ENCODE results near the gene HPSE2.

Gene HPSE2

GRCh38 chr10:99235658-99236626 lies at the start of gene HPSE2:
Gene HPSE2, minus strand, starts transcription at chr10:99235852.
- no peak for ATAC-seq
- TF ChIP-seq SNAI2 (CRISPR knock-in tag; IDR thresholded peaks at IDR 0.05) (no peak), TCF4 (CRISPR knock-in tag; IDR thresholded peaks at IDR 0.05; ENCODE audit: borderline replicate concordance) (no peak), RARB (CRISPR knock-in tag; IDR thresholded peaks at IDR 0.05) (no peak), ESRRG (CRISPR knock-in tag; IDR thresholded peaks at IDR 0.05) (no peak)

- TF ChIP-seq ZFP30 (CRISPR knock-in tag; IDR thresholded peaks at IDR 0.05) (no peak), ZNF565 (CRISPR knock-in tag; conservative IDR thresholded peaks at IDR 0.05; ENCODE audit: low read depth) (no peak), OSR1 (CRISPR knock-in tag; IDR thresholded peaks at IDR 0.05) (no peak), ISL1 (CRISPR knock-in tag; IDR thresholded peaks at IDR 0.05) (no peak), RARB (CRISPR knock-in tag; IDR thresholded peaks at IDR 0.05) (no peak), TCF4 (CRISPR knock-in tag; IDR thresholded peaks at IDR 0.05; ENCODE audit: borderline replicate concordance) (no peak), BACH2 (CRISPR knock-in tag; IDR thresholded peaks at IDR 0.05; ENCODE audit: borderline replicate concordance) (no peak), TSHZ2 (CRISPR knock-in tag; IDR thresholded peaks at IDR 0.05) (no peak), CSDC2 (CRISPR knock-in tag; IDR thresholded peaks at IDR 0.05) (no peak), POU6F1 (CRISPR knock-in tag; IDR thresholded peaks at IDR 0.05; ENCODE audit: borderline replicate concordance, low read depth) (no peak), ARNTL (CRISPR knock-in tag; IDR thresholded peaks at IDR 0.05; ENCODE audit: borderline replicate concordance, low read depth) (no peak), ZC3H10 (CRISPR knock-in tag; IDR thresholded peaks at IDR 0.05) (no peak), ZNF70 (CRISPR knock-in tag; IDR thresholded peaks at IDR 0.05) (no peak), PATZ1 (CRISPR knock-in tag; IDR thresholded peaks at IDR 0.05; ENCODE audit: borderline replicate concordance) (no peak), TOX (CRISPR knock-in tag; IDR thresholded peaks at IDR 0.05; ENCODE audit: borderline replicate concordance) (no peak), GLIS3 (CRISPR knock-in tag; IDR thresholded peaks at IDR 0.05) (no peak), ESRRG (CRISPR knock-in tag; IDR thresholded peaks at IDR 0.05) (no peak), PPARA (CRISPR knock-in tag; IDR thresholded peaks at IDR 0.05; ENCODE audit: borderline replicate concordance) (no peak)
- TF ChIP-seq, protein P1, sequence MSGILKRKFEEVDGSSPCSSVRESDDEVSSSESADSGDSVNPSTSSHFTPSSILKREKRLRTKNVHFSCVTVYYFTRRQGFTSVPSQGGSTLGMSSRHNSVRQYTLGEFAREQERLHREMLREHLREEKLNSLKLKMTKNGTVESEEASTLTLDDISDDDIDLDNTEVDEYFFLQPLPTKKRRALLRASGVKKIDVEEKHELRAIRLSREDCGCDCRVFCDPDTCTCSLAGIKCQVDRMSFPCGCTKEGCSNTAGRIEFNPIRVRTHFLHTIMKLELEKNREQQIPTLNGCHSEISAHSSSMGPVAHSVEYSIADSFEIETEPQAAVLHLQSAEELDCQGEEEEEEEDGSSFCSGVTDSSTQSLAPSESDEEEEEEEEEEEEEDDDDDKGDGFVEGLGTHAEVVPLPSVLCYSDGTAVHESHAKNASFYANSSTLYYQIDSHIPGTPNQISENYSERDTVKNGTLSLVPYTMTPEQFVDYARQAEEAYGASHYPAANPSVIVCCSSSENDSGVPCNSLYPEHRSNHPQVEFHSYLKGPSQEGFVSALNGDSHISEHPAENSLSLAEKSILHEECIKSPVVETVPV (CRISPR knock-in tag; IDR thresholded peaks at IDR 0.05), result no peak
- ATAC-seq, result no peak
Observed at GRCh38 chr10:99280472-99280871, 44.8 kb upstream of the HPSE2 start.

DNA sequence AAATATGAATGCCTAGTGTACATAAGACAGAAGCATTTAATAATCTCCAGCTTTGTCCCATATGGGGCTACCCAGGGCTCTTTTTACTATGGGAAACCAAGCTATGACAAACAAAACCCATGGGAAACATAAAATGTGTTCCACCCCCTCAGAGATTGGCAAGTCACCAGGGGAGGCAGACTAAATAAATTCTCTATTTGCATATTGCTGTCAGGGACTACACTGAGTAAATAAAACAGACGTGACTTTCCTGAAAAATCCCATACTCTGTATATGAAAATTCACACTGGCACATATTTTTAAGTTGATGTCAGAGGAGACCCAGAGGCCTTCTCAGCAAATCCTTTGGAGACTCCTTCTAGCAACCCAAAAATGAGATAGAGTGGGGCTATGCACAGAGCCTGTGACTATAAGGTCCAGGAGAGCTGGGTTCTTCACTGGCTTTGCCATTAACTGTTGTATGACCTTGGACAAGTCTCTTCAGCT lies 44.0 kb upstream of the HPSE2 start:
- TF ChIP-seq ISL1 (CRISPR knock-in tag; IDR thresholded peaks at IDR 0.05) (no peak), TCF4 (CRISPR knock-in tag; IDR thresholded peaks at IDR 0.05; ENCODE audit: borderline replicate concordance) (no peak), RARB (CRISPR knock-in tag; IDR thresholded peaks at IDR 0.05) (no peak), OSR1 (CRISPR knock-in tag; IDR thresholded peaks at IDR 0.05) (no peak), ESRRG (CRISPR knock-in tag; IDR thresholded peaks at IDR 0.05) (no peak), CSDC2 (CRISPR knock-in tag; IDR thresholded peaks at IDR 0.05) (no peak), TOX (CRISPR knock-in tag; IDR thresholded peaks at IDR 0.05; ENCODE audit: borderline replicate concordance) (no peak), ZNF565 (CRISPR knock-in tag; conservative IDR thresholded peaks at IDR 0.05; ENCODE audit: low read depth) (no peak), ZNF70 (CRISPR knock-in tag; IDR thresholded peaks at IDR 0.05) (no peak), PATZ1 (CRISPR knock-in tag; IDR thresholded peaks at IDR 0.05; ENCODE audit: borderline replicate concordance) (no peak), BACH2 (CRISPR knock-in tag; IDR thresholded peaks at IDR 0.05; ENCODE audit: borderline replicate concordance) (no peak)
- TF ChIP-seq, protein P1 (CRISPR knock-in tag; IDR thresholded peaks at IDR 0.05), result no peak
- TF ChIP-seq, protein P2, sequence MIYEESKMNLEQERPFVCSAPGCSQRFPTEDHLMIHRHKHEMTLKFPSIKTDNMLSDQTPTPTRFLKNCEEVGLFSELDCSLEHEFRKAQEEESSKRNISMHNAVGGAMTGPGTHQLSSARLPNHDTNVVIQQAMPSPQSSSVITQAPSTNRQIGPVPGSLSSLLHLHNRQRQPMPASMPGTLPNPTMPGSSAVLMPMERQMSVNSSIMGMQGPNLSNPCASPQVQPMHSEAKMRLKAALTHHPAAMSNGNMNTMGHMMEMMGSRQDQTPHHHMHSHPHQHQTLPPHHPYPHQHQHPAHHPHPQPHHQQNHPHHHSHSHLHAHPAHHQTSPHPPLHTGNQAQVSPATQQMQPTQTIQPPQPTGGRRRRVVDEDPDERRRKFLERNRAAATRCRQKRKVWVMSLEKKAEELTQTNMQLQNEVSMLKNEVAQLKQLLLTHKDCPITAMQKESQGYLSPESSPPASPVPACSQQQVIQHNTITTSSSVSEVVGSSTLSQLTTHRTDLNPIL (CRISPR knock-in tag; IDR thresholded peaks at IDR 0.05; ENCODE audit: low read depth), result no peak
- ATAC-seq, result no peak
